GM19328 (cell line): ENCODE results near the gene ARHGAP1.

ENCODE experiments used
- ATAC-seq: cut with Tn5 transposase; IDR thresholded peaks from one replicate; pipeline ENCODE4 v1.9.1; 2021; ENCODE audit warnings: mild to moderate bottlenecking, moderate library complexity; ENCODE audit not compliant: unreplicated experiment

ARHGAP1 gene

DNA sequence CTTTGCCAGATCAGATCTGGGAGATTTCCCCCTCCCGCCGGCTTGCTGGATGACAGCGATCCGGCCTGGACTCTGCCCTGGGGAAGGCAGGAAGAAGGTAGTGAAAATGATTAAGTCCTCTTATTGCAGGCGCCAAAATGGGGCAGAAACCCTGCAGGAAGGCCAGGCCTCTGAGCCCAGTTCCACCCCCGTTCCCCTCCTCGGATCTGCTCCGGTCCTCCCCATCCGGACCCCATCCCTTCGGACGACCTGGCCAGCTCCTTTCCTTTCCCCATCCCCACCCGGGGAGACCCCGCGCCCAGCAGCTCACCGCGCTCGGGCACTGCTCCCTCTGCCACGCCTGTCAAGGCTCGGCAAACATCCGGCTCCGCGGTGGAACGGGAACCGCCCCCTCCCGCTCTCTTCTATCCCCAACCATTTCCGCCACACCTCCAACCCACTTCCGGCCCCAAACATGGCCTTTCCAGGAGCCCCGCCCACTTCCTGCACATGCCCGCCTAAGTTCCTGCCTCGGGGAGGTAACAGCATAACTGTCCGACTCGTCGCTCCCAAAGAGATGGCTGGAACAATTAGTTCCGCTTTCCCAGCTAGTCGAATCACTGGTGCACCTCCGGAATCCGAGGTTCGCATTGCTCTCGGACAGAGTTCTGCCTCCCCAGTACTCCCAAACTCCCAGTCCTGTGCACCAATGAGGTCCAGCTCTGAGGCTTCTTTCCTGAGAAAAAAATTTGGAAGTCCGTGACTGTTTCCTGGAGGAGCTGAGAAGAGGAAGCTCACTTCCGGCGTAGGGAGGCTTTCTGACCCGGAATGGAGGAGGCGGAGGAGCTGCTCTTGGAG, at the start of gene ARHGAP1, which contains the start of gene ZNF408:
Gene ARHGAP1, minus strand, starts transcription at position 379 of the 837 bp plus-strand sequence. CDS start 4,512 bp downstream, outside the sequence.
Gene ZNF408, plus strand, starts transcription at position 791 of the 837 bp plus-strand sequence. Its CDS starts 17 bp downstream, at position 808.
- ATAC-seq = peak; percentile 95

DNA sequence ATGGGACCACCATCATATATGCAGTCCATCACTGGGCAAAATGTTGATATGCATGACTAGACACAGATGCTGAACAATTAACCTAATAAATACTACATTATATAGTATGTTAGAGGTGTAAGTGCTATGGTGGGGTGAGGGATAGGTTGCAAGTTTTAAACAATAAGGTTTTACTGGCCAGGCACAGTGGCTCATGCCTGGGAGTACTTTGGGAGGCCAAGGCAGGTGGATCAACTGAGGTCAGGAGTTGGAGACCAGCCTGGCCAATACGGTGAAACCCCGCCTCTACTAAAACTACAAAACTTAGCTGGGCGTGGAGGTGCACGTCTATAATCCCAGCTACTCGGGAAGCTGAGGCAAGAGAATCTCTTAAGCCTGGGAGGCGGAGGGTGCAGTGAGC, 46.7 kb upstream of the ARHGAP1 start:
- ATAC-seq = no peak

DNA sequence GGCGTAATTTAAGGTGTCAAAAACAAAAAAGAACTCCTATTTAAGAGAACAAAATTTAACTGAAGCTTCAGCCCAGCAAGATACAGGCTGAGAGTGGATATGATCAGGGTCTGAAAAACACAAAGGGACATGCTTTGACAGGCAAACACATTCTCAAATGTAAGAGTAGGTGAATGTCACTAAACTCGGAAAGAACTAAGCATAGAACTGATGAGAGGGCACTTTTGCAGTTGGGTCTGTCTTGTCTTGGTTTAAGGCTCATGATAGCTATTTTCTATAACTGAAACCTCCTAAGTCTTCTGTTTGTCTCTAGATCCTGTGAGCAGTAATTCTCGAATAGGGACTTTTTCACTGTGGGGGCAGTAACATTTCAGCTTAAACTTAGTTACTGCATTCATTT, 45.6 kb upstream of the ARHGAP1 start:
- no peak for ATAC-seq

DNA sequence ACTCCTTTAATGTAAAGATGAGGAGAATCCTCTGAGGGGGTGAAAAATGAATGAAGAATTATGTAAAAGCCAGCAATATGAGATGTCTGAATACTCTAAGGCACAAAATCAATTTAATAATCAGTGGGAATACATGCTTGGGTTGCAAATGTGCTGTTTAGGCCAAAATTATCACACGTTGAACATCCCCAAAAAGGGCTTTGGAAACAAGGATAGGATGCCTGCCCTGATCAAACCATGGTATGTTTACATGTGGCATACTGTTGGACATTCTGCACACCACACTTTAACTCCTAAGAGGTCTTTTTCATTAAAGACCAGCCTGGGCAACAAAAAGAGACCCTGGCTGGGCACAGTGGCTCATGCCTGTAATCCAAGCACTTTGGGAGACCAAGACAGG, 44.9 kb upstream of the ARHGAP1 start:
- no peak for ATAC-seq

DNA sequence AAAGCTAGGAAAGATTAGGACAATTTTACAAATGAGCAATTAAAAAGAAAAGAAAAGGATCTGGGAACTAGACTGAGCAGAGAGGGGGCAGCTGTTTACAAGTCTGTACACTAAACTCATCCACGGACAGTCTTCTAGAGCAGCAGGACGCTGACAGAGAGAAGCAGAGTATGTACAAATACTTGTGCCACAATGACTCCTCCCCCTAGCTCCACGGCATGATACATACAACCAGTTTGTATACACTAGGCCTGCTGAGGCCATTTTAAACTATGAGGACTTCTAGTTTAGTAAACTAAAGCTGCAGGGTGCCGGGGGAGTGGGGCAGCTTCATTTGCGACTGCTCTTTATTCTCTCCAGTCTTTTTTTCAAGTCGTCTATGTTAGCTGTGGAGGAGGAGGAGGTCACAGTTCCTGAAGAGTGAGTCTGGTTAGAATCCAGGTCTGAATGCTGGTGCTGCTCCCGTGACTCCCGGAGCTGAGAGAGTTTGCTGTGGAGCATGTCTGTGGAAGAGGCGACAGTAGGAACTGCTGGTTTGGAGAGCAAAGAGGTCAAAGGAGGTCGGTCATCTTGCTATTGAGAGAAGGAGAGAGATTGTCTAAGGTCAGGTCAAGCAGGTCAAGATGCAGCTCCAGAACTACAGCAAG, 43.4 kb upstream of the ARHGAP1 start:
- no peak for ATAC-seq

DNA sequence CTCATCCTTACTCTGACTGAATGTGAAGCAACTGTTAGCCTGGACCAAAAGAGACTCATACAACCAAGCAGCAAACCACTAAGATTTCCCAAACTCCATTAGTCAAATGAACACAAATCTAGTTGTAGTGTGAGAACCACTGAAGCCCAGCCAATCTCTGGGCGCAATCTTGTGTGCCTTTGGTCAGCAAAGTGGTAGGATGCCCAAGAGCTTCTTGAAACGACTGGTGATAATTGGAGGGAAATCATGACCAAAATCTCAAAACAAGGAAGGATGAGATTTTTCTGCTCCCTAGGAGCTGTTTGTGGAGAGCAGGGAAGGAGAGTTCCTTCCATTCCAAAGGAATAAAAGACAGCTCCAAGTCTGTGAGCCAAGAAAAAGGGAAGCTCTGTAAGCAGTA, 42.6 kb upstream of the ARHGAP1 start:
- no peak for ATAC-seq

DNA sequence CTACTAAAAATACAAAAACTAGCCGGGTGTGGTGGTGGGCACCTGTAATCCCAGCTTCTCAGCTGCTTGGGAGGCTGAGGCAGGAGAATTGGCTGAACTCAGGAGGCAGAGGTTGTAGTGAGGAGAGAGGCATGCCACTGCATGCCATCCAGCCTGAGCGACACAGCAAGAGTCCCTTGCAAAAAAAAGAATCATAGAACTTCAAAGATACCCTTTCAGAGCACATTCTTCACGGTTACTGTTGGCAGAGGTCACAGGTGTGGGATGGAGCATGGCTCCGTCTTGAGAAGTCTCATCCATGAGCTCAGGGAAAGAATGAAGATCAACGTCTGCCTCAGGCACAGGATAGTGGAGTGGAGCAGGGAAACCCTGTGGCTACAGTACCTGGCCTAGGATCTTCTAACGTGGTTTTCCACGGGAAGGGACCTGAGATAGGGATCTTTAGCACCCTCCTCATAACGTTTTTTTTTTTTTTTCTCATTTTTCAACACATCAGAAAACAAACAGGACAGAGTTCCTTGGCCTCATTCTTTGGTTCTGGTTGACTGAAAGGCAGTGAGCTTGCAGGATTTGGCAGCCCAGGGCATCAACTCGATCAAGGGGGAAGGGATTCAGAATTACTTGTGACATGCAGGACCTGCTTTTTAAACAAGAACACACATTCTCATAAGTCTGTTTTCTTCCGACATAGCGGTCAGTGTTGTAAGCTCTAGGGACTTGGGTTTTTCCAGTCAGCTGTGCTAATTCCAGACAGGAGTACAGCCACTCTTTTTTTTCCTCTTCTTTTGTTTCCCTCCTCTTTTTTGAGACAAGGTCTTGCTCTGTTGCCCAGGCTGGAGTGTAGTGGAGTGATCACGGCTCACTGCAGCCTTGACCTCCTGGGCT, 41.4 kb upstream of the ARHGAP1 start:
- no peak for ATAC-seq

DNA sequence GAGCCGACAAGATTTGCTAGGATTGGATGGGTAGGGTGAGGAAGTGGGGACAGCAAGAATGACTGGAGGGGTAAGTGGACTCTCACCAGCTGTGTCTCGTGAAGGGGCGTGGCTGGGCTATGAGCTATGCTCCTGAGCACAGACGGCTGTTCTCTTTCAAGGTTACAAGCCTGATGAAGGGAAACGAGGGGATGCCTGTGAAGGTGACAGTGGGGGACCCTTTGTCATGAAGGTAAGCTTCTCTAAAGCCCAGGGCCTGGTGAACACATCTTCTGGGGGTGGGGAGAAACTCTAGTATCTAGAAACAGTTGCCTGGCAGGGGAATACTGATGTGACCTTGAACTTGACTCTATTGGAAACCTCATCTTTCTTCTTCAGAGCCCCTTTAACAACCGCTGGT, 38.5 kb upstream of the ARHGAP1 start:
- ATAC-seq = no peak

DNA sequence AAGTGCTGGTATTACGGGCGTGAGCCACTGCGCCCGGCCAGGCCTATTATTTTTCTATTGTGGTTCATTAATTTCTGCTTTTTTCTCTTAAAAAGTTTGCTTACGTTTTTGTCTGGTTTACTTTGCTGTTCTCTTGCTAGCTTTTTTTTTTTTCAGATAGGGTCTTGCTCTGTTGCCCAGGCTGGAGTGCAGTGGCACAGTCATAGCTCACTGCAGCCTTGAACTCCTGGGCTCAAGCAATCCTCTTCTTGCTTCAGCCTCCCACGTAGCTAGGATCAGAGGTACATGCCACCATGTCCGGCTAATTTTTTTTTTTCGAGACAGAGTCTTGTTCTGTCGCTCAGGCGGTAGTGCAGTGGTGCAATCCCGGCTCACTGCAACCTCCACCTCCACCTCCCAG, 37.3 kb upstream of the ARHGAP1 start:
- no peak for ATAC-seq

DNA sequence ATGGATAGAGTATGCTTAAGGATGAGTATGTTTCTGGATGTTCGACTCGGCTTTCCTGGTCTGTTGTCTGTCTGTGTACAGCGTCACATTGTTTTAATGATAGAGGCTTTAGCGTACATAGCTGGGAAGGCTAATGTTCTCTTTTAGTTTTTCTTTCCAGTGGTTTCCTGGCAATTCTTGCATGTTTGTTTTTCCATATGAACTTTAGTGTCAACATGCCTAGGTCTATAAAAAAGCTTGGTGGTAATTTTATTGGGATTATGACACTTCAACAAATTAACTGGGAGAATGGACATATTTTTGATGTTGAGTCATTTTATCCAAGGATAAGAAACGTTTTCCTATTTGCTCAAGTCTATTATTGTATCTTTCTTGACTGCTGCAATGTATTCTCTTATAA, 36.2 kb upstream of the ARHGAP1 start:
- ATAC-seq = no peak

DNA sequence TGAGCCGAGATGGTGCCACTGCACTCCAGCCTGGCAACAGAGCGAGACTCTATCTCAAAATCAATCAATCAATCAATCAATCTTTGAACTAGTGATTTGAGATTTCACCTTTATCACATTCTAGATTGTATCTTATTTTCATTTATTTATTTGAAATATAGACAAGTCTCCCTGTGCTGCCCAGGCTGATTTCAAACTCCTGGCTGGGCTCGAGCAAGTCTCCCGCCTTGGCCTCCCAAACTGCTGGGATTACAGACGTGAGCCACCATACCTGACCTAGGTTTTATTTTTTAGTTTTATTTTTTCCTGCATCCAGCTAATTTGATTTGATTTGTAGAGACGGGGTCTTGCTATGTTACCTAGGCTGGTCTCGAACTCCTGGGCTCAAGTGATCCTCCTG, 35.7 kb upstream of the ARHGAP1 start:
- no peak for ATAC-seq

DNA sequence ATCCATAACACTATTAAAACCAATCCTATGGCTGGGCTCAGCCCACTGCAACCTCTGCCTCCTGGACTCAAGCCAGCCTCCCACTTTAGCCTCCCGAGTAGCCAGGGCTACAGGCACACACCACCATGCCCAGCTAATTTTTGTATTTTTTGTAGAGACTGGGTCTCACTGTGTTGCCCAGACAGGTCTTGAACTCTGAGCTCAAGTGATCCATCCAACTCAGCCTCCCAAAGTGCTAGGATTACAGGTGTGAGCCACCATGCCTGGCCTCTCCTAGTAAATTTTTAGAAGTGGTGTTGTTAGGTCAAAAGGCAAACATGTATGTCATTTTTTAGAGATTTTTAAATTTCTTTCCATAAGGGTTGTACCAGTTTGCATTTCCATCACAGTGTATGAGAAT, 32.8 kb upstream of the ARHGAP1 start:
- ATAC-seq = no peak

DNA sequence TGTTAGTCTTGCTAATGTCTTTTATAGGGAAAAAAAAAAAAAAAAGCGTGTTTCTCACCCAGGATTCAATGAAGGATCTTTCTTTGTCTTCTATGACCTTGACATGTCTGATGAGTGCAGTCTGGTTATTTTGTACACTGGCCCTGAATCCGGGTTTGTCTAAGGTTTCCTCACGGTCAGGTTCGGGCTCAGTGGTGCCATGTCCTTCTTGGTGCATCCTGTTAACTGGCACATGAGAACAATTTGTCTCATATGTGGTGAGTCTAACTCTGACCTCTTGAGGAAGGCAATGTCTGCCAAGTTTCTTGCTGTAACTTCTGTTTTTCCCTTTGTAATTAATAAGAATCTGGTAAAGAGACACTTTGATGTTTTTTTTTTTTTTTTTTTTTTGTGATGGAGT, 31.1 kb upstream of the ARHGAP1 start:
- no peak for ATAC-seq

DNA sequence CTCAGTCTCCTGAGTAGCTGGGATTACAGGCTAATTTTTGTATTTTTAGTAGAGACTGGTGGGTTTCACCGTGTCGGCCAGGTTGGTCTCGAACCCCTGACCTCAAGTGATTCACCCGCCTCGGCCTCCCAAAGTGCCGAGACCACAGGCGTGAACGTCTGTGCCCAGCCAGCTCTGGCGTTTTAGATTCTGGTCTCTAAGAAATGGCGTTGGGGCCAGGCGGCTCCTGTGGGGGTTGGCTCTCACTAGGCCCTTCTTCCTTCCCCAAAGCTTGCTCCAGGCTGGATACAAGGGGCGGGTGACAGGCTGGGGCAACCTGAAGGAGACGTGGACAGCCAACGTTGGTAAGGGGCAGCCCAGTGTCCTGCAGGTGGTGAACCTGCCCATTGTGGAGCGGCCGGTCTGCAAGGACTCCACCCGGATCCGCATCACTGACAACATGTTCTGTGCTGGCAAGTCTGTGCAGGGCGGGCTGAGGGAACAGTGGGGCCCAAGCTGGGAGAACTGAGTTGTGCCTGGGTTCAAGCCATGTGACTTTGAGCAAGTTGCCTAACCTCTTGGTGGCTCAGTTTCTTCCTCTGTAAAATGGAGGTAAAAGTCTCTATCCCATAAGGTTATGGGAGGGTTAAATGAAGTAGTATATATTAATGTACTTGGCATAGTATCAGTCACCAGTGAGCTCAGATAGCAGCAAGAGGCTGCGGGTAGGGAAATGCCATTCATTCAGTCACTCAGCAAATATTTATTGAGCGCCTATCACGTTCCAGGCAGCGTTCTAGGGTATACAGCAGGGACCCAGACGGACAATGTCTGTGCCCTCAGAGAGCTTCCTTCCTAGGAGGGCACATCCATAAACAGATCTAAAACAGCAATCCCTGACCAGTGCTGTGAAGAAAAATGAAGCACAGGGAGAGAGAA, 28.9 kb upstream of the ARHGAP1 start:
- no peak for ATAC-seq

DNA sequence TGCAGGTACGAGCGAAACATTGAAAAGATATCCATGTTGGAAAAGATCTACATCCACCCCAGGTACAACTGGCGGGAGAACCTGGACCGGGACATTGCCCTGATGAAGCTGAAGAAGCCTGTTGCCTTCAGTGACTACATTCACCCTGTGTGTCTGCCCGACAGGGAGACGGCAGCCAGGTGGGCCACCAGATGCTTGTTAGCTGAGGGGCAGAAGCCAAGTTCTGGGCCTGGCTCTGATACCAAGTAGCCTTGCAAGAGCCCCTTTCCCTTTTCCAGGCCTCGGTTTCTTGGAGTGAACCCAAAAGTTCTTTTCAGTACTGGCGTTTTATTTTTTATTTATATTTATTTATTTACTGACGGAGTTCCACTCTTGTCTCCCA, 28.2 kb upstream of the ARHGAP1 start:
- ATAC-seq = no peak

DNA sequence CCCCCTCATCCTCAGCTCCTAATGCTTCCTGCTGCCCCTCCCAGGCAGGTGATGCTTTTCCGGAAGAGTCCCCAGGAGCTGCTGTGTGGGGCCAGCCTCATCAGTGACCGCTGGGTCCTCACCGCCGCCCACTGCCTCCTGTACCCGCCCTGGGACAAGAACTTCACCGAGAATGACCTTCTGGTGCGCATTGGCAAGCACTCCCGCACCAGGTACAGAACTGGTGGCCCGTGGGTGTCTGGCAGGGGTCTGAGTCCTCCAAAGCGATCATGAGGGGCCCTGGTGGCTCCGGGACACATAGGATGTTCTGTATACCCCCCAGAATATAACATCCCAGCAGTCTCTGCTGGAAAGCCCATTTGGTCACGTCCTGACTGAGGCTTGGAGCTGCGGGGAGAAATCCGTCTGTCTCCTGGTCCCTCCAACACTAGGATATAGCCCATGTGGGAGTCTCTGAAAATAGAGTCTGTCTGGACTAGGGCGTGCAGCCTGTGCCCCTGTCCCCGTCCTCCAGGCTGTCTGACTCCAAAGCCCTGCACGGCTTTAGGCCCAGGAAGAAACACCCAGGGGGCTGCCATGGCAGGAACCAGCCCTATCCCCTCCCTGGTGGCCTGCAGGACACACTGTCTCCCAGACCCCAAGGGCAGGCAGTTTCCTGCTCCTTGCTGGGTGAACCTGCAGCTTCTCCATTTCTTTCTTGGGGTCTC, 27.7 kb upstream of the ARHGAP1 start:
- no peak for ATAC-seq

DNA sequence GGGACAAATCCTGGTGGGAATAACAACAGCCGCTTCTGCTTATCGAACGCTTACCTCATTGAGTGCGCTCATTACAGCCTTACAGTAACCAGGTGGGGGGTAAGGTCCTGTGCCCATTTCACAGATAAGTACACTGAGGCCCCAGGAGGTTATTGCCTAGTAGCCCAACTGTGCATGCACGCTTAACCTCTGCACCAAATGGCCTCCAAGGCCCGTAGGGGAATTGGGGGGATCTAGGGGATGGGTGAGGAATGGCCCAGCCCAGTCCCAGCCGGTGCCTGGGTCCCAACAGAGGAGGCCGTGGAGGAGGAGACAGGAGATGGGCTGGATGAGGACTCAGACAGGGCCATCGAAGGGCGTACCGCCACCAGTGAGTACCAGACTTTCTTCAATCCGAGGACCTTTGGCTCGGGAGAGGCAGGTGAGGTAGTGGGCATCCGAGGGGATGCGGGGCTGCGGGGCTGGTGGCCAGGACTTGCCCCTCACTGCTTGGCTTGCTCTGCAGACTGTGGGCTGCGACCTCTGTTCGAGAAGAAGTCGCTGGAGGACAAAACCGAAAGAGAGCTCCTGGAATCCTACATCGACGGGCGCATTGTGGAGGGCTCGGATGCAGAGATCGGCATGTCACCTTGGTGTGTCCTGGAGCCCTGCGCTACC, 25.9 kb upstream of the ARHGAP1 start:
- ATAC-seq = no peak

DNA sequence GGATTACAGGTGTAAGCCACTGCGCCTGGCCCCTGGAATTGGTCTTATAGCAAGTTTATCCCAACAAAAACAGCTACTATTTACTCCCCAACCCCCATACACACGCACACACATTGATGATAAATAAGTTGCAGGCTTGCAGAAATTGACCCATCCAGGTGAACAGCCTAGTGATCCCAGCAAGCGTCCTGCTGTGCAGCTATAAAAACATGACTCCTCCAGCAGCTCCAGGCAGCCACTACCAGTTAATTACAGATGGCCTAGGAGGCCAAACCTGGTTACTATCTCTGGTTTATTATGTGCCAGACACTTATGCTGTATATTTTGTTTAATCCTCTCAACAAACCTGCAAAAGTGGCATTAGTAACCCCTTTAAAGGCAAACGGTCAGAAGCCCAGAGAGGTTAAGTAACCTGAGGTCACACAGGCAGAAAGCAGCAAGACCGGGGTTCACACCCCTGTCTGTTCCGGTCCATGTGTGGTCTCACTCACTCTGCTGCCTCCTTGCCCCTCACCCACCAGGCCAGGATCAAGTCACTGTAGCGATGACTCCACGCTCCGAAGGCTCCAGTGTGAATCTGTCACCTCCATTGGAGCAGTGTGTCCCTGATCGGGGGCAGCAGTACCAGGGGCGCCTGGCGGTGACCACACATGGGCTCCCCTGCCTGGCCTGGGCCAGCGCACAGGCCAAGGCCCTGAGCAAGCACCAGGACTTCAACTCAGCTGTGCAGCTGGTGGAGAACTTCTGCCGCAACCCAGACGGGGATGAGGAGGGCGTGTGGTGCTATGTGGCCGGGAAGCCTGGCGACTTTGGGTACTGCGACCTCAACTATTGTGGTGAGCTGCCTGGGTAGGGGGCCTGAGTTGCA, 25.2 kb upstream of the ARHGAP1 start:
- no peak for ATAC-seq
